IMR-90 (cell line): ENCODE results near the gene SKIL. TPM values are rescaled to one million over a fixed set of nuclear protein-coding genes. Genes with fewer than 3 reads are reported as not detected.

Source experiments
- ATAC-seq: fragments of 200-7000 bp; cut with Tn5 transposase; 2 replicates; pipeline ENCODE4 v1.9.1; 2020; ENCODE audit warnings: low read depth, mild to moderate bottlenecking, moderate library complexity
- BruUV-seq: library from RNA; stranded (reverse); fragments of 400-500 nt; replicated peaks from 2 replicates; lab custom pipeline; 2021; lab: Mats Ljungman, UMichigan
- CTCF ChIA-PET: fragments of 300-600 bp; formaldehyde crosslinking; extraction: SDS; loops from one replicate; lab custom pipeline; 2021; ENCODE audit warnings: antibody characterized with exemption; lab: Yijun Ruan, JAX
- POLR2A ChIA-PET: fragments of 300-600 bp; sonication (Branson Sonifier 250); formaldehyde crosslinking; loops from one replicate; lab custom pipeline; 2022; ENCODE audit warnings: antibody characterized with exemption; ENCODE audit not compliant: unreplicated experiment; lab: Charles Lee
- DNase-seq: peaks from one replicate; pipeline ENCODE4 v3.0.0; 2013
- H2AFZ ChIP-seq: replicated peaks from 2 replicates; pipeline ENCODE3; 2013; ENCODE audit warnings: low read length, mild to moderate bottlenecking; ENCODE audit not compliant: poor library complexity
- H2AK5ac ChIP-seq: 2 replicates; pipeline ENCODE4 v1.6.1; 2013; ENCODE audit warnings: low read depth, low read length, inconsistent platforms
- H2AK9ac ChIP-seq: replicated peaks from 2 replicates; pipeline ENCODE3; 2013; ENCODE audit warnings: mild to moderate bottlenecking, low read depth, low read length, moderate library complexity; ENCODE audit not compliant: poor library complexity
- H2BK120ac ChIP-seq: 2 replicates; pipeline ENCODE4 v1.6.1; 2013; ENCODE audit warnings: low read depth, low read length, inconsistent platforms
- H2BK15ac ChIP-seq: 3 replicates; pipeline ENCODE4 v1.6.1; 2013; ENCODE audit warnings: low read depth, low read length, inconsistent platforms
- H2BK20ac ChIP-seq: 2 replicates; pipeline ENCODE4 v1.6.1; 2013; ENCODE audit warnings: low read depth, mild to moderate bottlenecking, inconsistent platforms, low read length, moderate library complexity
- H2BK5ac ChIP-seq: 2 replicates; pipeline ENCODE4 v1.6.1; 2013; ENCODE audit warnings: mild to moderate bottlenecking, low read depth, low read length, inconsistent platforms; ENCODE audit not compliant: poor library complexity, severe bottlenecking
- H3K14ac ChIP-seq: replicated peaks from 2 replicates; pipeline ENCODE4 v1.6.1; 2013; ENCODE audit warnings: low read depth, low read length, inconsistent platforms
- H3K18ac ChIP-seq: 2 replicates; pipeline ENCODE4 v1.6.1; 2013; ENCODE audit warnings: low read depth, low read length, control low read depth
- H3K23ac ChIP-seq: 2 replicates; pipeline ENCODE4 v1.6.1; 2013; ENCODE audit warnings: low read depth, low read length, inconsistent platforms
- H3K27ac ChIP-seq: 2 replicates; pipeline ENCODE4 v1.5.1; 2013; ENCODE audit warnings: mild to moderate bottlenecking, control low read depth, low read length; ENCODE audit not compliant: insufficient read depth
- H3K27me3 ChIP-seq: 2 replicates; pipeline ENCODE4 v1.6.1; 2013; ENCODE audit warnings: low read length; ENCODE audit not compliant: control insufficient read depth, insufficient read depth
- H3K36me3 ChIP-seq: 2 replicates; pipeline ENCODE4 v1.6.1; 2013; ENCODE audit warnings: low read length, mixed read lengths; ENCODE audit not compliant: control insufficient read depth, insufficient read depth
- H3K4ac ChIP-seq: 2 replicates; pipeline ENCODE4 v1.6.1; 2013; ENCODE audit warnings: low read depth, low read length, inconsistent platforms
- H3K4me1 ChIP-seq: 2 replicates; pipeline ENCODE4 v1.6.1; 2013; ENCODE audit warnings: low read length, mixed read lengths; ENCODE audit not compliant: control insufficient read depth, insufficient read depth
- H3K4me2 ChIP-seq: 2 replicates; pipeline ENCODE4 v1.6.1; 2013; ENCODE audit warnings: low read depth, mild to moderate bottlenecking, control low read depth, low read length, moderate library complexity
- H3K4me3 ChIP-seq: 2 replicates; pipeline ENCODE4 v1.5.1; 2013; ENCODE audit warnings: low read depth, mild to moderate bottlenecking, control low read depth, low read length, moderate library complexity; ENCODE audit not compliant: insufficient read depth
- H3K56ac ChIP-seq: 2 replicates; pipeline ENCODE4 v1.6.1; 2013; ENCODE audit warnings: low read length, inconsistent platforms; ENCODE audit not compliant: insufficient read depth; ENCODE audit errors: extremely low read depth
- H3K79me1 ChIP-seq, 2 experiments: 2 replicates each; pipeline ENCODE4 v1.6.1; 2013; ENCODE audit warnings: low read length in 2 of 2, inconsistent platforms in 1 of 2, low read depth in 1 of 2
- H3K9ac ChIP-seq: 2 replicates; pipeline ENCODE4 v1.6.1; 2013; ENCODE audit warnings: low read depth, low read length, control low read depth
- H3K9me1 ChIP-seq: 2 replicates; pipeline ENCODE4 v1.6.1; 2013; ENCODE audit warnings: low read length, inconsistent platforms; ENCODE audit not compliant: insufficient read depth
- H3K9me3 ChIP-seq: 2 replicates; pipeline ENCODE4 v1.6.1; 2013; ENCODE audit warnings: low read length; ENCODE audit not compliant: control insufficient read depth, insufficient read depth
- H4K20me1 ChIP-seq: 2 replicates; pipeline ENCODE4 v1.6.1; 2013; ENCODE audit warnings: low read length, inconsistent platforms; ENCODE audit not compliant: insufficient read depth
- H4K5ac ChIP-seq: 2 replicates; pipeline ENCODE4 v1.6.1; 2013; ENCODE audit warnings: mild to moderate bottlenecking, low read depth, low read length, control low read depth
- H4K8ac ChIP-seq, 2 experiments: 2 replicates each; pipeline ENCODE4 v1.6.1; 2013; ENCODE audit warnings: low read depth in 2 of 2, low read length in 2 of 2, control low read depth in 1 of 2, inconsistent platforms in 1 of 2
- H4K91ac ChIP-seq: 2 replicates; pipeline ENCODE4 v1.6.1; 2013; ENCODE audit warnings: low read depth, low read length, inconsistent platforms; ENCODE audit not compliant: insufficient read depth
- ELK1 ChIP-seq: fragments of 150-350 bp; IDR thresholded peaks from 2 replicates; pipeline ENCODE4 v1.6.1; 2016; ENCODE audit warnings: low read depth, mild to moderate bottlenecking, low read length, moderate library complexity, borderline replicate concordance
- FOS ChIP-seq: fragments of 150-350 bp; IDR thresholded peaks from 2 replicates; pipeline ENCODE4 v1.6.1; 2016; ENCODE audit warnings: low read depth, low read length
- MAFK ChIP-seq: IDR thresholded peaks from 2 replicates; pipeline ENCODE4 v1.6.1; 2012; ENCODE audit warnings: low read depth, low read length, improper control_type of control experiment
- MAZ ChIP-seq: IDR thresholded peaks from 2 replicates; pipeline ENCODE4 v1.6.1; 2012; ENCODE audit warnings: low read depth, mild to moderate bottlenecking, low read length, improper control_type of control experiment, moderate library complexity, borderline replicate concordance
- MXI1 ChIP-seq: IDR thresholded peaks from 2 replicates; pipeline ENCODE4 v1.6.1; 2012; ENCODE audit warnings: low read depth, mild to moderate bottlenecking, low read length, moderate library complexity, borderline replicate concordance
- POLR2A ChIP-seq: IDR thresholded peaks from 2 replicates; pipeline ENCODE4 v1.6.1; 2012; ENCODE audit warnings: mild to moderate bottlenecking, low read depth, low read length
- WGBS, 2 experiments: methylation state at CpG; one replicate each; pipeline versions ENCODE4 v1.1.5 to v1.1.7; 2013; ENCODE audit warnings: missing lambda C conversion rate in 2 of 2; ENCODE audit not compliant: insufficient read length in 1 of 2; ENCODE audit errors: extremely low coverage in 2 of 2; 5-methylcytosine and 5-hydroxymethylcytosine counted together
- dilution Hi-C: fragments of 300-500 bp; cut with HindIII; formaldehyde crosslinking; loops from one replicate; pipeline ENCODE4 v1.14.3; 2018; ENCODE audit warnings: low sequenced_read_pairs; ENCODE audit not compliant: unreplicated experiment
- in situ Hi-C: fragments of 300-500 bp; cut with MboI; formaldehyde crosslinking; loops from 3 replicates; pipeline ENCODE4 v1.14.3; 2019; ENCODE audit warnings: low sequenced_read_pairs, inconsistent platforms, mixed read lengths
- intact Hi-C: fragments of 100-400 bp; cut with micrococcal nuclease; formaldehyde crosslinking; loops from 2 replicates; pipeline ENCODE4 v1.10.0; 2022
- polyA plus RNA-seq, 3 experiments: library from polyadenylated mRNA; depleted of rRNA; stranded (reverse); fragments of >200 nt; gene quantifications; 2 replicates each; pipeline ENCODE4 v1.2.3, GENCODE V29; 2012; ENCODE audit warnings: low replicate concordance in 1 of 3
- total RNA-seq: library from RNA; depleted of rRNA; stranded (reverse); fragments of >200 nt; gene quantifications from 2 replicates; pipeline ENCODE4 v1.2.3, GENCODE V29; 2012

SKIL gene
- total and polyA plus RNA-seq, 2 of the 4 experiments (the other 2 are of a cell fraction) = 9.2 to 55.9 TPM

GRCh38 chr3:170324962-170325361, 32.6 kb upstream of the SKIL start:
- Histone ChIP-seq H3K27ac (no peak overlapping the region), H4K91ac (no peak overlapping the region), H2BK20ac (no peak overlapping the region), H3K9ac (no peak overlapping the region), H4K20me1 (no peaks in the 10 kb centered on the region), H3K9me3 (peaks cover 3% of the 10 kb centered on the region), H2AFZ (no peak overlapping the region), H4K8ac (no peak overlapping the region), H3K36me3 (no peaks in the 10 kb centered on the region), H3K4me3 (no peak overlapping the region), H4K5ac (no peak overlapping the region), H2BK5ac (no peak overlapping the region), H3K4ac (no peak overlapping the region), H3K9me1 (no peaks in the 10 kb centered on the region), H3K4me2 (no peak overlapping the region), H3K18ac (no peak overlapping the region), H3K79me1 (no peaks in the 10 kb centered on the region), H3K14ac (no peak overlapping the region), H2BK120ac (no peak overlapping the region), H3K56ac (no peak overlapping the region), H3K23ac (no peak overlapping the region), H3K4me1 (no peaks in the 10 kb centered on the region), H2AK9ac (no peak overlapping the region), H2BK15ac (no peak overlapping the region), H2AK5ac (no peak overlapping the region), H3K27me3 (no peaks in the 10 kb centered on the region)
- CTCF ChIA-PET = no interaction called here
- DNase-seq (no peak), ATAC-seq (no peak)
- in situ Hi-C loops = no loop called here
- no TSS peak for BruUV-seq
- intact Hi-C loops = no loop called here
- TF ChIP-seq ELK1 (no peak), MXI1 (no peak), MAZ (no peak), MAFK (no peak), POLR2A (no peak), FOS (no peak)
- POLR2A ChIA-PET = no interaction called here
- dilution Hi-C loops = no loop called here
- WGBS, 2 experiments = no CpG with 5 or more reads among the region's 3 CpGs
